ENCODE measurements around the gene IL37.

IL37 gene

DNA sequence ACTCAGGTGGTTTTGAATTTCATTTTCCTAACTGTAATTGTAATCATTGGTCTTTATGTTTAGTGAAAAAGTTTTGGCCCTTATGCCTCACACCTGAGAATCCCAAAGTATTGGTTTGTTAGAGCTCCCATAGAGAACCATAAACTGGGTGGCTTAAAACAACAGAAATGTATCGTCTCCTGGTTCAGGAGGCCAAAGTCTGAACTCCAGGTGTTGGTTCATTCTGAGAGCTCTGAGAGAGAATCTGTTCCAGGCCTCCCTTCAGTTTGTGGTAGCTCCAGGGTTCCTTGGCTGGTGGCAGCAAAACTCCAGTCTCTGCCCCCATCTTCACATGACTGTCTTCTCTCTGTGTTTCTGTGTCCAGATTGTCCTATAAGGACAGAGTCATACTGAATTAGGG, 11.0 kb downstream of the IL37 start:
- Histone ChIP-seq H3K4me1 (ENCODE audit: insufficient read depth, poor library complexity, severe bottlenecking) (peaks cover 6% of the 10 kb centered on the region), H3K36me3 (ENCODE audit: low read depth) (no peaks in the 10 kb centered on the region), H3K4me3 (ENCODE audit: severe bottlenecking) (no peak overlapping the region), H3K27ac (ENCODE audit: poor library complexity, severe bottlenecking) (no peak overlapping the region), H3K9me3 (ENCODE audit: severe bottlenecking) (no peaks in the 10 kb centered on the region), H3K27me3 (ENCODE audit: insufficient read depth, poor library complexity, severe bottlenecking) (no peaks in the 10 kb centered on the region)
- TF ChIP-seq CTCF (IDR thresholded peaks at IDR 0.05; ENCODE audit: poor library complexity, severe bottlenecking), result no peak
- ATAC-seq (ENCODE audit: low read depth) (no peak), DNase-seq (ENCODE audit: low spot score) (no peak)

DNA sequence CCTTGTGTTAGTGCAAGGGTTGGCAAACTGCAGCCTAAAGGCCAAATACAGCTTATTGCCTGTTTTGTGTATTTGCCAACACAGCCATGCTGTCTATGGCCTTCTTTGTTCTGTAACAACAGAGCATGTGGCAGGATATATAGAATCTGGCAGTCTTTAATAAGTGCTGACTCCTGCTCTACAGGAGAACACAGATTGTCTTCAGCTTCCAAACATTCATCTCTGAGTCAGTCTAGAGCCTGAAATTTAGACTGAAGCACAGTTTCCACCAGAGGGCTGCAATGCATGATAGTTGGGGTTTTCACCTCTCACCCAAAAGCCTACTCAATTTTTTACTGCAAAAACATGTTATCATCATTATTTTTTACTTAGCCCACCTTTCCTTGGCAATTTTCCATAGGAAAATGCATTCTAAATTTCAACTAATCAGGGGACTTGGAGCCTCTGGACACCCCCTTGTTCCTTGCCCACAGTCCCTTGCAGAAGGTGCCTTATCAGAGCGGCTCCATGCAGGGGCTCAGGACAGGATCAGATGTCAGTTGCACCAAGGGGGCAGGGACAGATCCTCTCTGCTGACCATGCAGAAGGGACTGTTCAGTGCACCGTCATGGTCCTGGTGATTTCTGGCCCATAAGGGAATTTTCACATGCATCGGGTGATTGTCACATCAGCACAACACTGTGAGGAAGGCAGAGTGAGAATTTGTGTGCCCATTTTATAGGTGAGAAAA, 12.4 kb downstream of the IL37 start:
- DNase-seq (ENCODE audit: low spot score), result no peak
- H3K9me3 ChIP-seq (ENCODE audit: severe bottlenecking), result no peaks in the 10 kb centered on the region
- no peak overlapping the region for H3K4me3 ChIP-seq (ENCODE audit: severe bottlenecking)
- no peak overlapping the region for H3K27ac ChIP-seq (ENCODE audit: poor library complexity, severe bottlenecking)
- no peaks in the 10 kb centered on the region for H3K36me3 ChIP-seq (ENCODE audit: low read depth)
- no peaks in the 10 kb centered on the region for H3K27me3 ChIP-seq (ENCODE audit: insufficient read depth, poor library complexity, severe bottlenecking)
- TF ChIP-seq CTCF (IDR thresholded peaks at IDR 0.05; ENCODE audit: poor library complexity, severe bottlenecking), result no peak
- ATAC-seq (ENCODE audit: low read depth), result no peak; the same call in 2 of the 3 replicates
- H3K4me1 ChIP-seq (ENCODE audit: insufficient read depth, poor library complexity, severe bottlenecking), result peaks cover 6% of the 10 kb centered on the region

- H3K27me3 ChIP-seq (ENCODE audit: insufficient read depth, poor library complexity, severe bottlenecking), result no peaks in the 10 kb centered on the region
- ATAC-seq (ENCODE audit: low read depth) (no peak), DNase-seq (ENCODE audit: low spot score) (no peak)
- no peak overlapping the region for H3K4me3 ChIP-seq (ENCODE audit: severe bottlenecking)
- H3K27ac ChIP-seq (ENCODE audit: poor library complexity, severe bottlenecking), result no peak overlapping the region
- no peaks in the 10 kb centered on the region for H3K9me3 ChIP-seq (ENCODE audit: severe bottlenecking)
- no peak for TF ChIP-seq CTCF (IDR thresholded peaks at IDR 0.05; ENCODE audit: poor library complexity, severe bottlenecking)
- no peaks in the 10 kb centered on the region for H3K36me3 ChIP-seq (ENCODE audit: low read depth)
- H3K4me1 ChIP-seq (ENCODE audit: insufficient read depth, poor library complexity, severe bottlenecking), result peaks cover 6% of the 10 kb centered on the region
Observed at GRCh38 chr2:112923967-112924338, 13.0 kb downstream of the IL37 start.

DNA sequence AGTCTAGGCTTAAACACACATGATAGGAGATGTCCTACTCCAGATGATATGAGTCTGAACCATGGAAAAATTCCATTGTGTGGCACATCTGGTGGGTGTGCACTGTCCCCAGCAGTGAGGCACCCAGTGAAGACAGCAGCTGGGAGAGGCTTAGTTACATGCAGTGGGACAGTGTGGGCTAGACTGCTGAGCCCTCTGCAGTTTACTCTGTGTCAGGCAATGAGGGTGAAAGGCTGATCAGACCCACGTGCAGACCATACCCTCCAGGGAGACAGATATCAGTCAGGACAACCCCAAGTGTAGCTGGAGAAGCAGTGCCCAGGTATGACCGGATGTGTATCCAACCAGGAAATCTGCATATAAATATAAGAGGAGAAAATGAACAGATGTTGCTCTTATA, 13.4 kb downstream of the IL37 start:
- H3K36me3 ChIP-seq (ENCODE audit: low read depth), result no peaks in the 10 kb centered on the region
- no peak overlapping the region for H3K4me3 ChIP-seq (ENCODE audit: severe bottlenecking)
- no peaks in the 10 kb centered on the region for H3K9me3 ChIP-seq (ENCODE audit: severe bottlenecking)
- no peak for TF ChIP-seq CTCF (IDR thresholded peaks at IDR 0.05; ENCODE audit: poor library complexity, severe bottlenecking)
- H3K27ac ChIP-seq (ENCODE audit: poor library complexity, severe bottlenecking), result no peak overlapping the region
- peaks cover 6% of the 10 kb centered on the region for H3K4me1 ChIP-seq (ENCODE audit: insufficient read depth, poor library complexity, severe bottlenecking)
- ATAC-seq (ENCODE audit: low read depth) (no peak), DNase-seq (ENCODE audit: low spot score) (no peak)
- H3K27me3 ChIP-seq (ENCODE audit: insufficient read depth, poor library complexity, severe bottlenecking), result no peaks in the 10 kb centered on the region

DNA sequence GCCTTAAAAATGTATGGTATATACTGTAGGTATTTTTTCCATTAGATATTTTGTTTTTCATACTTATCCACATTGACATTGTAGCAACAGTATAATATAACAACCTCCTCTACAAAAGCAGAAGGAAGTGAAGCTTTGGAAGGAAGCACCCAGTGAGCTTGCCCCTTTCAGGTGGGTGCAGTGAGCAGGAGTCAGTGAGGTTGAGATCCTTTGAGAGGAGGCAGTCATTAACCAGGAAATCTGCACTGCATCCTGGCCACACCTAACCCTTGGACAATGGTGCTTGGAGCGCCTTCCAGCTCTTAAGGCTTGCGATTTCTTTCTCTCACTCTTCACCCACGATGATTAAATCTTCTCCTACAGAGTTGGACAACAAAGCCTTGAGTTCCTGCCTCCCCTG, 13.9 kb downstream of the IL37 start:
- Histone ChIP-seq H3K27me3 (ENCODE audit: insufficient read depth, poor library complexity, severe bottlenecking) (no peaks in the 10 kb centered on the region), H3K27ac (ENCODE audit: poor library complexity, severe bottlenecking) (no peak overlapping the region), H3K4me3 (ENCODE audit: severe bottlenecking) (no peak overlapping the region), H3K9me3 (ENCODE audit: severe bottlenecking) (no peaks in the 10 kb centered on the region), H3K4me1 (ENCODE audit: insufficient read depth, poor library complexity, severe bottlenecking) (peaks cover 6% of the 10 kb centered on the region), H3K36me3 (ENCODE audit: low read depth) (no peaks in the 10 kb centered on the region)
- DNase-seq (ENCODE audit: low spot score), result no peak
- no peak for TF ChIP-seq CTCF (IDR thresholded peaks at IDR 0.05; ENCODE audit: poor library complexity, severe bottlenecking)
- no peak for ATAC-seq (ENCODE audit: low read depth)

Measured in RWPE2 (cell line).